PC-9 (cell line): Measurements from ENCODE around the gene MANEA. TPM values are rescaled to one million over a fixed set of nuclear protein-coding genes. Genes with fewer than 3 reads are reported as not detected.

ENCODE experiments used
- BruUV-seq: library from RNA; stranded (reverse); fragments of 400-500 nt; replicated peaks from 2 replicates; lab custom pipeline; 2021; lab: Mats Ljungman, UMichigan
- CTCF ChIA-PET: fragments of 300-600 bp; sonication (Branson Sonifier 250); formaldehyde crosslinking; loops from one replicate; lab custom pipeline; 2022; ENCODE audit warnings: antibody characterized with exemption; lab: Charles Lee
- POLR2A ChIA-PET: fragments of 300-600 bp; sonication (Branson Sonifier 250); formaldehyde crosslinking; loops from one replicate; lab custom pipeline; 2022; ENCODE audit warnings: antibody characterized with exemption; ENCODE audit not compliant: unreplicated experiment; lab: Charles Lee
- DNase-seq, 2 experiments: peaks; one replicate each; pipeline versions ENCODE4 v3.0.0 to v3.0.0-alpha.2; 2015 to 2022; ENCODE audit warnings: mixed read lengths in 1 of 2
- H2AFZ ChIP-seq: fragments of 200-600 bp; sonication (generic); 2 replicates; pipeline ENCODE4 v1.8.1; 2017; ENCODE audit warnings: antibody characterized with exemption
- H3F3A ChIP-seq: fragments of 200-600 bp; sonication (generic); 2 replicates; pipeline ENCODE4 v1.8.1; 2017; ENCODE audit warnings: antibody characterized with exemption, mild to moderate bottlenecking, low read depth; ENCODE audit not compliant: insufficient read depth
- H3K27ac ChIP-seq: fragments of 200-600 bp; sonication (generic); 2 replicates; pipeline ENCODE4 v1.6.1; 2016; ENCODE audit warnings: mixed run types
- H3K27me3 ChIP-seq: fragments of 200-600 bp; sonication (generic); 2 replicates; pipeline ENCODE4 v1.6.1; 2016; ENCODE audit warnings: low read depth, mixed run types; ENCODE audit not compliant: insufficient read depth
- H3K36me3 ChIP-seq: fragments of 200-600 bp; sonication (generic); 2 replicates; pipeline ENCODE4 v1.6.1; 2016; ENCODE audit warnings: low read depth, mixed run types
- H3K4me1 ChIP-seq: fragments of 200-600 bp; sonication (generic); replicated peaks from 2 replicates; pipeline ENCODE4 v1.6.1; 2016; ENCODE audit warnings: mixed run types; ENCODE audit not compliant: insufficient read depth
- H3K4me2 ChIP-seq: fragments of 200-600 bp; sonication (generic); 2 replicates; pipeline ENCODE4 v1.6.1; 2017; ENCODE audit warnings: mixed run types
- H3K4me3 ChIP-seq: fragments of 200-600 bp; sonication (generic); 2 replicates; pipeline ENCODE4 v1.6.1; 2016; ENCODE audit warnings: mixed run types
- H3K79me2 ChIP-seq: fragments of 200-600 bp; sonication (generic); 2 replicates; pipeline ENCODE4 v1.6.1; 2017; ENCODE audit warnings: low read depth, mixed run types
- H3K9me2 ChIP-seq: fragments of 200-600 bp; sonication (generic); 2 replicates; pipeline ENCODE4 v1.8.1; 2017; ENCODE audit warnings: mild to moderate bottlenecking; ENCODE audit not compliant: insufficient read depth
- H3K9me3 ChIP-seq: fragments of 200-600 bp; sonication (generic); 2 replicates; pipeline ENCODE4 v1.8.1; 2016; ENCODE audit warnings: low read depth; ENCODE audit not compliant: insufficient read depth
- H4K20me1 ChIP-seq: fragments of 200-600 bp; sonication (generic); 2 replicates; pipeline ENCODE4 v1.8.1; 2017; ENCODE audit not compliant: insufficient read depth
- EZH2 ChIP-seq: fragments of 200-600 bp; sonication (generic); IDR thresholded peaks from 2 replicates; pipeline ENCODE4 v1.8.0; 2017; ENCODE audit warnings: antibody characterized with exemption, low read depth
- intact Hi-C: fragments of 100-400 bp; cut with micrococcal nuclease; formaldehyde crosslinking; loops from one replicate; pipeline ENCODE4 v1.10.0; 2022; ENCODE audit not compliant: unreplicated experiment
- total RNA-seq: library from RNA; stranded (reverse); gene quantifications from 2 replicates; pipeline ENCODE4 v1.2.3, GENCODE V29; 2021
- TF ChIP-seq, protein P1 (sequence below): fragments of 200-600 bp; sonication (generic); conservative IDR thresholded peaks from 2 replicates; pipeline ENCODE4 v1.6.1; 2017; ENCODE audit warnings: mixed run types, antibody characterized with exemption, mild to moderate bottlenecking, moderate library complexity

The MANEA gene
- total RNA-seq, 1 experiment from 2014 or later = 11.0 TPM

DNA sequence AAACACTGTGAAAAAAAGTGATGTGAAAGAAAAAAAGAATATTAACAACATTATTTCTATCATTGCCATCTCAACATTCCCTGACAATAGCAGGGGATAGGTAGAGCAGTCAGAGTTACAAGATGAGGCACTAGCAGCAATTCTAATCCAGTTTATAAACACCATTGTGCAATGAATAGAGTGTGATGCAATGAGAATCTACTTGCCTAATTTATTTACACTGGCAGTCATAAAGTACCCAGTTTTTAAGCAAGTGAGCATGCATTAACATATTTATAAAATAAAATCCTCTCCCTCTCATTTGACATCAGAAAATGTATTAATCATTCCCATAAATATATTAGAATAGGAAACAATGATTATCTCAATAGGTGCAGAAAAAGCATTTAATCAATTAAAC lies 2.5 kb upstream of the MANEA start:
- Histone ChIP-seq H4K20me1 (no peaks in the 10 kb centered on the region), H3K9me3 (no peaks in the 10 kb centered on the region), H3K4me2 (peak overlapping the region; percentile 94), H3K4me3 (no peak overlapping the region), H2AFZ (no peak overlapping the region), H3F3A (peaks cover 14% of the 10 kb centered on the region; the same call in 1 of the 2 replicates), H3K27ac (no peak overlapping the region), H3K36me3 (no peaks in the 10 kb centered on the region), H3K9me2 (no peaks in the 10 kb centered on the region; the same call in 1 of the 2 replicates), H3K79me2 (peaks cover 11% of the 10 kb centered on the region), H3K27me3 (no peaks in the 10 kb centered on the region), H3K4me1 (peaks cover 29% of the 10 kb centered on the region)
- intact Hi-C loops = loop anchor here (5.0 to 10.0 kb wide), 2 partner anchors 140 to 947 kb away; partner anchors contain the start of gene UFL1
- ChIA-PET POLR2A (no interaction called here), CTCF (no interaction called here)
- DNase-seq = peak in 1 of 2 experiments; percentile 57
- TF ChIP-seq EZH2 = no peak
- TF ChIP-seq, protein P1, sequence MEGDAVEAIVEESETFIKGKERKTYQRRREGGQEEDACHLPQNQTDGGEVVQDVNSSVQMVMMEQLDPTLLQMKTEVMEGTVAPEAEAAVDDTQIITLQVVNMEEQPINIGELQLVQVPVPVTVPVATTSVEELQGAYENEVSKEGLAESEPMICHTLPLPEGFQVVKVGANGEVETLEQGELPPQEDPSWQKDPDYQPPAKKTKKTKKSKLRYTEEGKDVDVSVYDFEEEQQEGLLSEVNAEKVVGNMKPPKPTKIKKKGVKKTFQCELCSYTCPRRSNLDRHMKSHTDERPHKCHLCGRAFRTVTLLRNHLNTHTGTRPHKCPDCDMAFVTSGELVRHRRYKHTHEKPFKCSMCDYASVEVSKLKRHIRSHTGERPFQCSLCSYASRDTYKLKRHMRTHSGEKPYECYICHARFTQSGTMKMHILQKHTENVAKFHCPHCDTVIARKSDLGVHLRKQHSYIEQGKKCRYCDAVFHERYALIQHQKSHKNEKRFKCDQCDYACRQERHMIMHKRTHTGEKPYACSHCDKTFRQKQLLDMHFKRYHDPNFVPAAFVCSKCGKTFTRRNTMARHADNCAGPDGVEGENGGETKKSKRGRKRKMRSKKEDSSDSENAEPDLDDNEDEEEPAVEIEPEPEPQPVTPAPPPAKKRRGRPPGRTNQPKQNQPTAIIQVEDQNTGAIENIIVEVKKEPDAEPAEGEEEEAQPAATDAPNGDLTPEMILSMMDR = no peak
- BruUV-seq = no TSS peak

DNA sequence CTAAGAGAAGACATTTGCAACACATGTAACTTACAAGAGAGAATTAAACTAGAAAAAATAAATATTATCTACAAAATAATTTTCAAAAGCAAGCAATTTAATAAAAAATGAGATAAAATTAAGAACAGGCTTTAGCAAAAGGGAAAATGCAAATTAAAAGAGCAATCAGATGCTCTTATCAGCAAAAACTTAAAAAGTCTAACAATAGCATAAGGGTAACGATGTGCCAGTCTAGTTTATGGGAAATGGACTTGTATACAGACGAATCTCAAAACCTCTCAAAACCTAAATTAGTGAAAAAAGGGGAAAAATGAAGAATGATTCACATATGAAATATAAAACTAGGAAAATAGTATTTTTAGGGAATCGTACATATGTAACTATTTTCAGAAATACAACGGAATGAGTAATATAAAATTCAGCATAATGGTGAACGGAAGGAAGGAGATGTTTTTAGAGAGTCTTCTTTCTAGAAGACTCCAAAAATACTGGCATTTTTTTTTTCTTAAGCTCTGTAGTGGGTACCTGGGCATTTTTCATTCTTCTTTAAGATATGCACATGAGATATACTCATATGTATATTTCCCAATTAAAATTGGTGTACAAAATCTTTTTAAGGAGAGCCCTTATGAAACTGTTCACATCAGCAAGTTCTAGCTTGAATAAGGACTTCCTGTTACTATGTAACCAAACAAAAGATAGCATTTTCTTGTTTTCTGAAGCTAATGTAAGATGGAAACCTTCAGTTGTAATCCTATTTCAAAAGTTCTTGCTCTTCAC lies 927 bp upstream of the MANEA start:
- CTCF ChIA-PET = interaction anchor here (0.7 kb wide), 1 partner anchor 499 kb away, joined by 3 read pairs; no protein-coding TSS in a partner anchor

DNA sequence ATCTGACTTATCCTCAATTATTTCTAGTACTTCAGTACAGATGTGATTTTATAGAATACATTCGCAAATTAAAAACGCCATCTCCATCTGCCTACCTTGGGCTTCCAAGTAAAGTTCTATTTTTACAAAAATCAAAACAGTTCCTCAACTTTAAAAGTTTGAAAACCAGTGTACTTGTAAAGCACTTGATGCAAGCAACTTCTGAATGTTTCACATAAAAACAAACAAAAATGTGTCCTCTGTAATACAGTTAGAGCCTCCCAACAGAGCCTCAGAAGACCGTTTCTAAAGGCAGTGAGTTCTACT lies 384 bp upstream of the MANEA start:
- BruUV-seq = no TSS peak
- H3K9me2 ChIP-seq = no peaks in the 10 kb centered on the region; the same call in 1 of the 2 replicates
- H3K9me3 ChIP-seq = no peaks in the 10 kb centered on the region
- no peaks in the 10 kb centered on the region for H3K27me3 ChIP-seq
- no peaks in the 10 kb centered on the region for H3K36me3 ChIP-seq
- ChIA-PET POLR2A (interaction anchor here (0.5 kb wide), 1 partner anchor 70 kb away, joined by 4 read pairs; no protein-coding TSS in a partner anchor), CTCF (interaction anchor here (0.7 kb wide), 1 partner anchor 499 kb away, joined by 3 read pairs; no protein-coding TSS in a partner anchor)
- TF ChIP-seq, protein P1 = no peak
- TF ChIP-seq EZH2 = no peak
- intact Hi-C loops = loop anchor here (5.0 to 10.0 kb wide), 2 partner anchors 142 to 945 kb away; partner anchors contain the start of gene UFL1
- peak overlapping the region; percentile 65 for H3K27ac ChIP-seq
- H3K4me1 ChIP-seq = peaks cover 29% of the 10 kb centered on the region
- H2AFZ ChIP-seq = peak overlapping the region; percentile 99
- no peak for DNase-seq
- peaks cover 14% of the 10 kb centered on the region; the same call in 1 of the 2 replicates for H3F3A ChIP-seq
- peak overlapping the region; percentile 96 for H3K4me3 ChIP-seq
- H3K79me2 ChIP-seq = peaks cover 11% of the 10 kb centered on the region
- peak overlapping the region; percentile 94 for H3K4me2 ChIP-seq
- H4K20me1 ChIP-seq = no peaks in the 10 kb centered on the region

More for the DNA sequence above, 927 bp upstream of the MANEA start:
- no peaks in the 10 kb centered on the region for H3K36me3 ChIP-seq
- peak overlapping the region; percentile 65 for H3K27ac ChIP-seq
- no peaks in the 10 kb centered on the region for H3K9me3 ChIP-seq
- BruUV-seq = TSS peak; percentile 69
- peaks cover 14% of the 10 kb centered on the region; the same call in 1 of the 2 replicates for H3F3A ChIP-seq
- H3K79me2 ChIP-seq = peaks cover 11% of the 10 kb centered on the region
- H3K27me3 ChIP-seq = no peaks in the 10 kb centered on the region
- no peaks in the 10 kb centered on the region; the same call in 1 of the 2 replicates for H3K9me2 ChIP-seq
- no peaks in the 10 kb centered on the region for H4K20me1 ChIP-seq
- H3K4me1 ChIP-seq = peaks cover 29% of the 10 kb centered on the region
- POLR2A ChIA-PET = no interaction called here
- H3K4me3 ChIP-seq = peak overlapping the region; percentile 96
- H3K4me2 ChIP-seq = peak overlapping the region; percentile 94
- TF ChIP-seq, protein P1 = no peak
- TF ChIP-seq EZH2 = no peak
- no peak for DNase-seq
- intact Hi-C loops = loop anchor here (5.0 to 10.0 kb wide), 2 partner anchors 142 to 946 kb away; partner anchors contain the start of gene UFL1
- H2AFZ ChIP-seq = peak overlapping the region; percentile 99
